ENCODE data around the gene KIF26A. TPM values are rescaled to one million over a fixed set of nuclear protein-coding genes. Genes with fewer than 3 reads are reported as not detected.

The KIF26A gene
- total and polyA plus RNA-seq, 2 of the 4 experiments (the other 2 are of a cell fraction): not detected

DNA sequence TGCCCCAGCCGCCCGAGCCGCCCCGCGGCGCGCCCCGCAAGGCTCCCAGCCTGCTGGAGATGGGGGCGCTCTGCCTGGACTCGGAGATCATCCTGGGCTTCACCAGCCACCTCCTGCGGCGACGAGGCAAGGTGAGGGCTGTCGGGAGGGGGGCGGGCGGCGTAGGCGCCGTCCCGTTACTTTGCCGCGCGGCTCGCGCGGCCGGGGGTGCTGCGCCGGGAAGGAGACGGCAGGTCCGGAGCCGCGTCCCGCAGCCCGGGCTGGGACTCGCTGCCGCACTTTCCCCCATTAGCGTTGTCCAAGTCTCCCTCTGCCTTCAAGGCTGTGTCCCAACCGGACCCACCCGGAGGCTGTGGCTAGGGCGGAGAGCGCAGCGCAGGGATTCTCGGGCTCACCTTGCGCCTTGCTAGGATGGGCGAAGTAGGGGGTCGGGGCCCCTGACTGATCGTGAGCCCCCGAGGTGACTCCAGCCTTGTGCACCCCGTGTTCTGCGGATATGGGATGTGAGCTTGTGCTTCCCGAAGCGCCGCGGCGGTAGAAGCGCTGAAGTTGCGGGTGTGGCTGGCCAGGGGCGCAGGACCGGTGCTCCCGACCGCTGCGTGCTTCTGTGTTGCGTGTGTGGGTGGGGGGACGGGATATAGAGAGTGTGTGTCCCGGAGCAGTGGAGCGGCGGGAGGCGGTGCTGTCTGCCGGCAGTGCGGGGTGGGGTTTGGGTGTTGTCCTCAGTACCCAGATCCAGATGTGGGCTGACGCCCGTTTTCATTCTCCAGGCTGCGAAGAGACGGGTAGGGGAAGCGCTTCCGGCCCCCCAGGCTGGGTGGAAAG, 1.7 kb upstream of the KIF26A start (continued):
- TF ChIP-seq RAD21 (IDR thresholded peaks at IDR 0.05; ENCODE audit: low read length): no peak

DNA sequence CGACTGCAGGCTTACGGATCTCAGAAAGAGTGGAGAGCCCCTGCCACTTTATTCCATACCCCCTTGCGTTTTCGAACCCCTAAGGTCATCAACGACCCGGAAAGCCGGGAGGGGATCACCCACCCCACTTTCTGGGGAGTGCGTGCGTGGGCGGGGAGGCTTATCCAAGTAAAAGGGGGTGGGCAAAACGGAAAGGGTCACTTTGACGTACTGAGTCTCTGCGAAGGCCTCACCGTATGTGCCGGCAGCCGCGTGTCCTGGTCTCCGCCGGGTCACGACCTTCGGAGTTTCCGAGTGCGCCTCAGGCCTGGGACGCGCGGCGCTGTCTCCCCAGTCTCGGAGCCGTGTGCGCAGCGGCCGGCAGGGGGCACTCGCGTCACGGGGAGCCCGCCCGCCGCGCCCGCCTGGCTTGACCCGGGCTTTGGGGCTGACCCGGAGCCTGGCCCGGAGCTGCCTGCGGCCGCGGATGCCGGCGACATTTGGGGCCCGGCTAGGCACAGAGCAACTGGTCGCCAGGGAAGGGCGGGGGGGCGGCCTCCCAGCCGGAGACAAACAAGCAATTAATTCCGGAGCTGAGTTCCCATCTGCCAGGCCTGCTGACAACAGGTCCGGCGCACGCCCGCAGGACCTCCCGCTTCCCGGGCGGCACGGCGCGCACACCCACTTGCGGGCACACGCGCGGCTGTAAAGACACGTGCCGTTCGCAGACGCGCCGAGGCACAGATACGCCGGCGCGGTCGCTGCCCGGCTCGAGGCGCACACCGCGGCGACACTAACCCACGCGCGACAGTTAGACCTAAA, 890 bp upstream of the KIF26A start:
- Histone ChIP-seq H2BK15ac (ENCODE audit: low read depth, low read length) (no peak overlapping the region), H3K56ac (ENCODE audit: extremely low read depth, insufficient read depth, low read length) (no peak overlapping the region), H3K27ac (ENCODE audit: insufficient read depth, low read length) (no peak overlapping the region), H3K9me3 (ENCODE audit: control insufficient read depth, insufficient read depth, low read length) (no peaks in the 10 kb centered on the region), H4K20me1 (ENCODE audit: insufficient read depth, low read length) (no peaks in the 10 kb centered on the region), H3K4me3 (ENCODE audit: insufficient read depth, low read depth, low read length) (no peak overlapping the region), H2BK120ac (ENCODE audit: low read depth, low read length) (no peak overlapping the region), H3K27me3 (ENCODE audit: control insufficient read depth, insufficient read depth, low read length) (peaks cover 45% of the 10 kb centered on the region), H2BK5ac (ENCODE audit: low read depth, low read length, poor library complexity, severe bottlenecking) (no peak overlapping the region), H3K18ac (ENCODE audit: low read depth, low read length) (no peak overlapping the region), H3K14ac (replicated peaks; ENCODE audit: low read depth, low read length) (no peak overlapping the region), H3K4me1 (ENCODE audit: control insufficient read depth, insufficient read depth, low read length) (no peaks in the 10 kb centered on the region; the same call in 1 of the 2 replicates), H3K23ac (ENCODE audit: low read depth, low read length) (no peak overlapping the region), H2AFZ (replicated peaks; ENCODE audit: low read length, poor library complexity) (peak overlapping the region; percentile 70), H3K36me3 (ENCODE audit: control insufficient read depth, insufficient read depth, low read length) (no peaks in the 10 kb centered on the region), H3K4me2 (ENCODE audit: low read depth, low read length) (no peak overlapping the region), H3K9ac (ENCODE audit: low read depth, low read length) (no peak overlapping the region), H3K4ac (ENCODE audit: low read depth, low read length) (no peak overlapping the region), H3K79me1 (ENCODE audit: low read depth in 1 of 2, low read length in 2 of 2) (no peaks in the 10 kb centered on the region), H4K5ac (ENCODE audit: low read depth, low read length) (no peak overlapping the region), H2BK20ac (ENCODE audit: low read depth, low read length) (no peak overlapping the region), H3K9me1 (ENCODE audit: insufficient read depth, low read length) (no peaks in the 10 kb centered on the region), H2AK5ac (ENCODE audit: low read depth, low read length) (no peak overlapping the region), H2AK9ac (replicated peaks; ENCODE audit: low read depth, low read length, poor library complexity) (peak overlapping the region; percentile 70), H4K8ac (ENCODE audit: low read depth in 2 of 2, low read length in 2 of 2) (no peak overlapping the region), H4K91ac (ENCODE audit: insufficient read depth, low read depth, low read length) (no peak overlapping the region)
- CTCF ChIA-PET: interaction anchor here (0.9 kb wide), 1 partner anchor 503 kb away, joined by 3 read pairs; no protein-coding TSS in a partner anchor
- peak; percentile 90 for ATAC-seq (ENCODE audit: low read depth)
- DNase-seq: peak; percentile 4
- in situ Hi-C loops (cut with MboI; ENCODE audit: low sequenced_read_pairs) (loop anchor here (10.0 kb wide), 1 partner anchor 507 kb away; no protein-coding TSS in a partner anchor), intact Hi-C loops (cut with micrococcal nuclease) (loop anchor here (2.0 kb wide), 1 partner anchor 571 kb away; no protein-coding TSS in a partner anchor), dilution Hi-C loops (cut with HindIII; ENCODE audit: low sequenced_read_pairs, unreplicated experiment) (no loop called here)
- no TSS peak for BruUV-seq (replicated peaks)
- WGBS, 2 experiments (ENCODE audit: extremely low coverage in 2 of 2, insufficient read length in 1 of 2): 1% methylated on average over 25 of the region's 88 CpGs; no CpG with 5 or more reads in 1 of the 2 experiments
- TF ChIP-seq MXI1 (IDR thresholded peaks at IDR 0.05; ENCODE audit: borderline replicate concordance, low read depth, low read length) (no peak), MAZ (IDR thresholded peaks at IDR 0.05; ENCODE audit: borderline replicate concordance, low read depth, low read length) (no peak), RAD21 (IDR thresholded peaks at IDR 0.05; ENCODE audit: low read length) (peak; percentile 60), MAFK (IDR thresholded peaks at IDR 0.05; ENCODE audit: low read depth, low read length) (no peak), CHD1 (IDR thresholded peaks at IDR 0.05; ENCODE audit: low read depth, low read length) (no peak)
- TF ChIP-seq, protein P1, sequence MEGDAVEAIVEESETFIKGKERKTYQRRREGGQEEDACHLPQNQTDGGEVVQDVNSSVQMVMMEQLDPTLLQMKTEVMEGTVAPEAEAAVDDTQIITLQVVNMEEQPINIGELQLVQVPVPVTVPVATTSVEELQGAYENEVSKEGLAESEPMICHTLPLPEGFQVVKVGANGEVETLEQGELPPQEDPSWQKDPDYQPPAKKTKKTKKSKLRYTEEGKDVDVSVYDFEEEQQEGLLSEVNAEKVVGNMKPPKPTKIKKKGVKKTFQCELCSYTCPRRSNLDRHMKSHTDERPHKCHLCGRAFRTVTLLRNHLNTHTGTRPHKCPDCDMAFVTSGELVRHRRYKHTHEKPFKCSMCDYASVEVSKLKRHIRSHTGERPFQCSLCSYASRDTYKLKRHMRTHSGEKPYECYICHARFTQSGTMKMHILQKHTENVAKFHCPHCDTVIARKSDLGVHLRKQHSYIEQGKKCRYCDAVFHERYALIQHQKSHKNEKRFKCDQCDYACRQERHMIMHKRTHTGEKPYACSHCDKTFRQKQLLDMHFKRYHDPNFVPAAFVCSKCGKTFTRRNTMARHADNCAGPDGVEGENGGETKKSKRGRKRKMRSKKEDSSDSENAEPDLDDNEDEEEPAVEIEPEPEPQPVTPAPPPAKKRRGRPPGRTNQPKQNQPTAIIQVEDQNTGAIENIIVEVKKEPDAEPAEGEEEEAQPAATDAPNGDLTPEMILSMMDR (conservative IDR thresholded peaks at IDR 0.05; ENCODE audit: low read depth, low read length): peak; percentile 55
- POLR2A ChIA-PET (ENCODE audit: unreplicated experiment): interaction anchor here (0.6 kb wide), 1 partner anchor 9 kb away, joined by 4 read pairs; no protein-coding TSS in a partner anchor

All from IMR-90 (cell line).